Prostate gland (tissue), 2 donors: Measurements from ENCODE around the gene RFXAP. TPM values are rescaled to one million over a fixed set of nuclear protein-coding genes. Genes with fewer than 3 reads are reported as not detected.
"Not testable (repeated sequence)": the region's sequence is repeated elsewhere in the genome, so short reads cannot be mapped to it uniquely, and the experiment has no call there.

Source experiments
- DNase-seq: peaks from one replicate; pipeline ENCODE4 v3.0.0-alpha.2; 2019; ENCODE audit warnings: low spot score
- H3K27ac ChIP-seq, 2 donors: fragments of 200-600 bp; sonication (generic); 2 replicates each; pipeline ENCODE4 v1.5.1; 2017 to 2019
- H3K27me3 ChIP-seq: fragments of 200-600 bp; sonication (generic); replicated peaks from 2 replicates; pipeline ENCODE4 v1.5.1; 2019; ENCODE audit not compliant: insufficient read depth
- H3K36me3 ChIP-seq, 2 donors: fragments of 200-600 bp; sonication (generic); 1 replicate in 1 of 2; 2 replicates in 1 of 2; pipeline versions ENCODE4 v1.5.1 to v1.8.1; 2017 to 2019
- H3K4me1 ChIP-seq: fragments of 200-600 bp; sonication (generic); replicated peaks from 2 replicates; pipeline ENCODE4 v1.5.1; 2019
- H3K4me3 ChIP-seq, 2 donors: fragments of 200-600 bp; sonication (generic); 2 replicates each; pipeline ENCODE4 v1.5.1; 2017 to 2019
- H3K9me3 ChIP-seq: fragments of 200-600 bp; sonication (generic); 2 replicates; pipeline ENCODE4 v1.5.1; 2017
- POLR2A ChIP-seq: fragments of 450-650 bp; IDR thresholded peaks from one replicate; pipeline ENCODE4 v1.6.1; 2016; ENCODE audit warnings: antibody characterized with exemption, mild to moderate bottlenecking
- POLR2AphosphoS5 ChIP-seq: sonication (generic); formaldehyde crosslinking; IDR thresholded peaks from one replicate; pipeline ENCODE4 v1.6.1; 2017; ENCODE audit warnings: antibody characterized with exemption
- WGBS: methylation state at CpG from one replicate; pipeline ENCODE4 v1.1.5; 2018; 5-methylcytosine and 5-hydroxymethylcytosine counted together
- intact Hi-C: fragments of 100-400 bp; cut with DNase I; formaldehyde crosslinking; loops from one replicate; pipeline ENCODE4 v1.14.2; 2022
- total RNA-seq, 2 donors: library from RNA; depleted of rRNA; stranded (reverse); fragments of >200 nt; gene quantifications; one replicate each; pipeline ENCODE4 v1.1.0, GENCODE V29; 2016
- TF ChIP-seq, protein P1 (sequence below), 4 experiments: fragments of 200-600 bp in 2 of 4; fragments of 450-650 bp in 2 of 4; sonication (generic) in 2 of 4; IDR thresholded peaks; 1 replicate in 3 of 4; 2 replicates in 1 of 4; pipeline ENCODE4 v1.5.1; 2016 to 2019; ENCODE audit warnings: antibody characterized with exemption in 4 of 4, mild to moderate bottlenecking in 2 of 4, moderate library complexity in 2 of 4

RFXAP gene
- total RNA-seq, 2 donors from 2014 or later = 4.3 to 4.9 TPM

DNA sequence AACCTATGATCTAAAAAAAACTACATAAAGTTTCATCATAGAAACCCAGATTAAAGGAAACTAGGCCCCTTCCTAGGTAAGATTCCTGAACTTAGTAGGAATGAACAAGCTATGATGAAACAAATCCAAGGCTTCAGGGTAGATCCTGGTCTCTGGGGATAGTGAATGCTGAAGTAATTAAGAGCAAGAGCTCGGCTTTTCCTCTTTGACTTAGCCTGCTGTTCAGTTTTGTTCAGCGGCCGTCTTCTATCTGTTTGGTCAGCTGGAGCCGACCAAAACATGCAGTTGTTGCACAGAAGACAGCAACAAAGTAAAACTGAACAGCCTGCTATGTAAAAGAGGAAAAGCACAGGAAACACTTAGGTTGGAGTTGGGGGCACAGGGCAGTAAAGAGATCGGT lies 44.1 kb upstream of the RFXAP start:
- WGBS = 66% methylated on average over 5 of the region's 5 CpGs
- TF ChIP-seq, protein P1, sequence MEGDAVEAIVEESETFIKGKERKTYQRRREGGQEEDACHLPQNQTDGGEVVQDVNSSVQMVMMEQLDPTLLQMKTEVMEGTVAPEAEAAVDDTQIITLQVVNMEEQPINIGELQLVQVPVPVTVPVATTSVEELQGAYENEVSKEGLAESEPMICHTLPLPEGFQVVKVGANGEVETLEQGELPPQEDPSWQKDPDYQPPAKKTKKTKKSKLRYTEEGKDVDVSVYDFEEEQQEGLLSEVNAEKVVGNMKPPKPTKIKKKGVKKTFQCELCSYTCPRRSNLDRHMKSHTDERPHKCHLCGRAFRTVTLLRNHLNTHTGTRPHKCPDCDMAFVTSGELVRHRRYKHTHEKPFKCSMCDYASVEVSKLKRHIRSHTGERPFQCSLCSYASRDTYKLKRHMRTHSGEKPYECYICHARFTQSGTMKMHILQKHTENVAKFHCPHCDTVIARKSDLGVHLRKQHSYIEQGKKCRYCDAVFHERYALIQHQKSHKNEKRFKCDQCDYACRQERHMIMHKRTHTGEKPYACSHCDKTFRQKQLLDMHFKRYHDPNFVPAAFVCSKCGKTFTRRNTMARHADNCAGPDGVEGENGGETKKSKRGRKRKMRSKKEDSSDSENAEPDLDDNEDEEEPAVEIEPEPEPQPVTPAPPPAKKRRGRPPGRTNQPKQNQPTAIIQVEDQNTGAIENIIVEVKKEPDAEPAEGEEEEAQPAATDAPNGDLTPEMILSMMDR (IDR thresholded peaks at IDR 0.05) = no peak
- TF ChIP-seq POLR2AphosphoS5 (no peak), POLR2A (no peak)
- H3K27ac ChIP-seq = no peak overlapping the region
- no peak overlapping the region for H3K4me3 ChIP-seq
- no peaks in the 10 kb centered on the region for H3K27me3 ChIP-seq
- no peaks in the 10 kb centered on the region for H3K9me3 ChIP-seq
- no peaks in the 10 kb centered on the region for H3K4me1 ChIP-seq
- intact Hi-C loops = no loop called here
- no peak for DNase-seq
- H3K36me3 ChIP-seq = no peaks in the 10 kb centered on the region

DNA sequence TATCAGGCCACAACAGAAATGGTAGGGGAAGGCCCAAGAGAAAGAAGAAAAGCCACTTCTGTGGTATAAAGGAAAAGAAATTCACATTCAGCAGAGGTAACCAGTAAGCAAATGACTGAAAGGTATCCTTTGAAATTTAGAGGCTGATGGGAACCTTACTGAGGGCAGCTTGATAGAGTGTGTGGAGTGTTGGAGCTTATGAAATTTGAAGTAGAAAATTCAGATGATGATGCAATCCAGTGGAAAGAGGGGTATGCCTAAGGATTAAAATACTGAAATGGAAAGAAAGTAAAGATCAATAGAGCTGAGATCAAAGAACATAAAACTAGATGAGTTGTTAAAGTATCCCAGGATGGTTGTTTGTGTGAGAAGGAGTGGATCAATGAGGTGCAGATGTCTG lies 42.8 kb upstream of the RFXAP start:
- intact Hi-C loops = no loop called here
- no peak for DNase-seq
- TF ChIP-seq, protein P1 (IDR thresholded peaks at IDR 0.05) = no peak
- TF ChIP-seq POLR2A = no peak
- TF ChIP-seq POLR2AphosphoS5 = no peak
- Histone ChIP-seq H3K27me3 (no peaks in the 10 kb centered on the region), H3K9me3 (no peaks in the 10 kb centered on the region), H3K4me3 (no peak overlapping the region), H3K4me1 (no peaks in the 10 kb centered on the region), H3K36me3 (no peaks in the 10 kb centered on the region), H3K27ac (no peak overlapping the region)

DNA sequence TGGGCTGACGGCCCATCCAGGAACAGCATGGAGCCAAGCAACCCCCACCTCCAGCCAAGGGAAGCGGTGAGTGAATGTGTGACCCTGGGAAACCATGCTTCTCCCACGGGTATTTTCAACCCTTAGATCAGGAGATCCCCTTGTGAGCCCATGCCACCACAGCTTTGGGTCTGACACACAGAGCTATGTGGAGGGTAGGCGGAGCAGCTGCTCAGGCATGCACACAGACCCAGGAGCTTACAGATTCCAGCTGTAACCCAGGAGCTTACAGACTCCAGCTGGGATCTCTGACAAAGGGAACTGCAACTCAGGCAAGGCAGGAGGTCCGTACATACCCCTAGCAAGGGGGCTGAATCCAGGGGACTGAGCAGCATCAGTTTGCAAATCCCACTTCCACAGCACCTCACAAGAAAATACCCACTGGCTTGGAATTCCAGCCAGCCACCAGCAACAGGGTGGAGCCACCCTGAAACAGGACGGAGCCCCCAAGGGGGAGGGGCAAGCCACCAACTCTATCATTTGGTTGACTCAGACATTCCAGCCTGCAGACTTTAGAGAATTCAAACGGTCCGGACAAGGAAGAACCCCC lies 40.8 kb upstream of the RFXAP start:
- no peak overlapping the region for H3K27ac ChIP-seq
- 19% methylated on average over 8 of the region's 8 CpGs for WGBS
- intact Hi-C loops = no loop called here
- H3K9me3 ChIP-seq = no peaks in the 10 kb centered on the region
- no peaks in the 10 kb centered on the region for H3K4me1 ChIP-seq
- H3K36me3 ChIP-seq = no peaks in the 10 kb centered on the region
- H3K27me3 ChIP-seq = no peaks in the 10 kb centered on the region
- no peak for DNase-seq
- no peak overlapping the region for H3K4me3 ChIP-seq
- TF ChIP-seq POLR2A = no peak
- TF ChIP-seq, protein P1 (IDR thresholded peaks at IDR 0.05) = no peak
- no peak for TF ChIP-seq POLR2AphosphoS5

DNA sequence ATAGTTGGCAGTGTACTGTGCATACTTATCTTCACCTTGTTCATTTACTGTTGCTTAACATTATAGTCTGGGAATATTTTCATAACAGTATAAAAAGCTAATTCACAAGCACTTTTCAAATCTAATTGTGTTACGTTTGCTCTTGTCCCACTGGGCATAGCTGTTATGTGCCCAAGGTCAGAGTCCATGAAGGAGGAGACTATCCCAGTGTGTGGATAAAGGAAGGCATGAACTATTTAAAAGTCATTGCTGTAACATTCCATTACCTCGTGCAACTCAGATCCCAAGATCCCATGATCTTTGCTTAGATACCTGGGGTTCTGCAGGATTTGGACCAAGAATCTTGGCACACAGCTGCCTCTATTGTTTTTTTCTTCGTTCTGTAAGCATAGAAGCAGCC lies 35.1 kb upstream of the RFXAP start:
- Histone ChIP-seq H3K36me3 (no peaks in the 10 kb centered on the region), H3K4me3 (no peak overlapping the region), H3K9me3 (no peaks in the 10 kb centered on the region), H3K4me1 (no peaks in the 10 kb centered on the region), H3K27me3 (no peaks in the 10 kb centered on the region), H3K27ac (no peak overlapping the region)
- no peak for DNase-seq
- TF ChIP-seq POLR2AphosphoS5 (no peak), POLR2A (no peak)
- TF ChIP-seq, protein P1 (IDR thresholded peaks at IDR 0.05) = no peak
- intact Hi-C loops = no loop called here
- WGBS = 60% methylated on average over 3 of the region's 3 CpGs

DNA sequence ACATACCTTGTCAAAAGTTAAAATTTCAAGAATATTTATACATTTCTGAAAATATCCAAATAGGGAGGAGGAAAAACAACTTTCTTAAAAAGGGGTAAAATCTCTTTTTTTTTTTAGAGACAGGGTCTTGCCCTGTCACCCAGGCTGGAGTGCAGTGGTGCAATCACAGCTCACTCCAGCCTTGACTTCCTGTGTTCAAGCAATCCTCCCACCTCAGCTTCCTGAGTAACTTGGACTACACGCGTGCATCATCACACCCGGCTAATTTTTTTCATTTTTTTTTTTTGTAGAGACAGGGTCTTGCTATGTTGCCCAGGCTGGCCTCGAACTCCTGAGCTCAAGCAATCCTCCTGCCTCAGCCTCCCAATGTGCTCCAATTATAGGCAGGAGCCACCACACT lies 32.8 kb upstream of the RFXAP start:
- H3K4me1 ChIP-seq, H3K36me3 ChIP-seq, H3K9me3 ChIP-seq, DNase-seq, H3K27ac ChIP-seq, H3K27me3 ChIP-seq, intact Hi-C loops, H3K4me3 ChIP-seq: not testable (repeated sequence)
- WGBS = 86% methylated on average over 4 of the region's 4 CpGs
